HG03159 (cell line): ENCODE results near the gene NAB1.

Experiments used
- ATAC-seq: cut with Tn5 transposase; IDR thresholded peaks from one replicate; pipeline ENCODE4 v1.9.1; 2021; ENCODE audit warnings: mild to moderate bottlenecking, moderate library complexity; ENCODE audit not compliant: unreplicated experiment

The NAB1 gene

GRCh38 chr2:190637281-190637734 is 11.6 kb upstream of the NAB1 start:
- ATAC-seq: no peak

DNA sequence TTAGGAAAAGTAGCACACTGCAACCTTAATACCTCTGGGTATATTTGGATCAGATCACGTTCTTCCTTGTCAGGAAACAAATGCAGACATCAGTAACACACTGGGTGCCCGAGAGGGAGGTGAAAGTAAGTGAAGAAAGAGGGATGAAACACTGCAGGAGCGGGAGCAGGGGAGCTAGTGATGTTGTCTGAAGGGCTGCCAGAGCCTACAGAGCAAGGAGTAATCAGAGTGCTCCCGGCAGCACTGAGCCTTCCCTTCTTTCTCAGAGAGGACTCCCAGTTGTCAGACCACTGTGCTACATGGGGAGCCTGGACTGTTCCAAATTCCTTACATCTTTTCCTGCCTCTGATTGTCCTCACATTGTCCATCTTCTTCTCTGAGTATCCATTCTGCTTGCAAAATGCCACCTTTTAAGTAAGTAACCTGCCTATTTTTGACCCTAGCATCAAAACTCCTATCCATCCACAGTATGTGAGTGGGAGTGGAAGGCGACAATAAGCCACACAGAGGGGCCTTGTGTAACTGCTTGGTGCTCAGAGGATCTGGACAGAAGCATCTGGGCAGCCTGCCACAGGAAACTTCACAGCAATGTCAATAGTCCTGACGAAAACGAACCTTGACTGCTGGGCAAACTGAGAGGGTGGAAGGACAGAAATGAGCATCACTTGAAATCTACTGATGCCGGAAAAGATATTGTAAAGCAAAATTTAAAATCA is 10.8 kb upstream of the NAB1 start:
- ATAC-seq: no peak

DNA sequence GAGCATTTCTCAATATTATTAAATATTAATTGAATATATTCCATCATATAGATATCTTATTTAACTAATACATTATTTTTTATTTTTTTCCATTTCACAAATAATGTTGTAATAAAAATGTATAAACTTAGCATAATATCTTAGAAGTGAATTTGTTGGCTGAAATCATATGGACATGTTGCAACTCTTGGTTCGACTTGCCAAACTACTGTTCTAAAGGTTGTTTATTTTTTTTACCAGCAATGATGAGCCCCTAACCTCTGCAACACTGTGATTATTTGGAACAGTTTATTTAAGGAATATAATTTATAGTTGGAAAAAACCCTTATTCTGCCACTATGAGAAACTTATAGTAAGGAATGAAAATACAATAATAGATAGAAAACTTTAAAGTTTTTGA is 8.8 kb upstream of the NAB1 start:
- no peak for ATAC-seq

DNA sequence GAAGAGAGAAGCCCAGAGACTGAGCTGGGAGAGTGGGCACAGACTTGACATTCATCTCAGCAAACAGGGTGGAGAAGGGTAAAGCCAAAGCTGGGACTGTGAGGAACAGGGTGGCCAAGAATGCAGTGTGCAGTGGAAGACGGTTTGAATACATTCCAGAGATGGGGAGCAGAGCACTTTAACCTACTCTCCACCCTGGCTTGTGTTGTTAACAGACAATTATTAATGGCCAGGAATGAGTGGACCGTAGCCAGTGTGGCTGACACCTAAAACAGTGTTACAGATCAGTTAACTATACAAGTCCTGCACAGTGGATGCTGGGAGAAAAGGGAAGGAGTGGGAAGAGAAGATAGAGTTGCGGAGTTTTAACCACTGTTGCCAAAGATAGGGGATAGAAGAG is 7.4 kb upstream of the NAB1 start:
- ATAC-seq: no peak

DNA sequence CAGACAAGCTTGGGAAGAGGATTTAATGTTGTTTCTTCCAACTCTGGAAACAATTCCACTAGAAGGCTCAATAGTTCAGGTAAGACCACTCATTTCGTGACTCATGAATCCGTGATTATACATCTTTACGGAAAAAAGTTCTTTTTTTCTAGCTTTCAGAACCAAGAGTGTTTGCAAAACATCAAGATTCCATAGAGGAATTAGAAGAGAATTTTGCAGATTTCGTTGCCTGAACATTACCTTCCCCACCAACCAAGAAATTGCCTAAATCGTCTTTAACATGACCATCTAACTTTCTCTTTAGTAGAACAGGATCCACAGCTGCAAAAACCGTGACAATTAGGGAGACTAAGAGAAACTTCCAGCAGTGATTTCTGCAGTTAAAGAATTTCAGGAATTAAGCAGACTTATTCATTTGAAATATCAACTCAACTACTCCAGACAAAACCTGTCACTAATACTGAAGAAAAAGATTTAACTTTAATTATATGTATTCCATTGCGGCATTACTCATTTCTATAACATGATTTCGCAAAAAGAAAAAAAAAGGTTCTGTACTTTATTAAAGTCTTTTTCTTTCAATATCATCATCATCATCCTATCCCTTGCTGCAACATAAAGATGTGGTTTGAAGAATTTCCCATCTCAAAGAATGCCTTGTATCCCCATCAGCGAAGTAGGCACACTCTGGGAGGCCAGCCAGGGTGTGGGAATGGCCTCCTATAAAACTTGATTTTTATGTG is 1.9 kb upstream of the NAB1 start:
- ATAC-seq: no peak

- ATAC-seq: peak; percentile 73
Measured at GRCh38 chr2:190648289-190649034, 421 bp upstream of the NAB1 start.

DNA sequence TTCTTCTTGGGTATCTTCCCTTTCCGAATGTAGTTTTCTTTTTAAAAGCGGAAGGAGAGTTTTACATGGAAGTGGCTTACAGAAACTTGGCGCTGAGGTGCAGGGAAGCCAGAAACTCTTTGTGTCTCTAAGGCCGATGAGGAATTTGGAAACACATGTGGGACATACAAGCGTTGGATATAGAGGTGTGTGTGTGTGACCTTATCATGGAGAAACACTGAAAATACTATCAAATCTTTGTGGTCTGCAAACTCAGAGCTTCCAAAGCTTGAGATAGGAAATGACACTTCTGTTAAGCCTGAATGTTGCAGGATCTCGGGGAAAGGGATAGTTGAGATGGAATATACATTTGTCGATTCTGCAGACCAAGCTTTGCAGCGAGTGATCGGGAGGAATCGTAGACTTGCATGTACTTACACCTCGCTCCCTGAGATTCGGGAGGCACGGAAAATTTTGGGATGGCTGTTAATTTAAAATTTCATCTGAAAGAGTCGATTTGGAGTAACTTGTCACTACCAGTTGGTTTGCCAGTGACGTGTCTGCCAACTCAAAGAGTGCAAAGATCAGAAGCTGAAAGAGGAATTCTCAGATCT is 1.0 kb downstream of the NAB1 start:
- no peak for ATAC-seq

DNA sequence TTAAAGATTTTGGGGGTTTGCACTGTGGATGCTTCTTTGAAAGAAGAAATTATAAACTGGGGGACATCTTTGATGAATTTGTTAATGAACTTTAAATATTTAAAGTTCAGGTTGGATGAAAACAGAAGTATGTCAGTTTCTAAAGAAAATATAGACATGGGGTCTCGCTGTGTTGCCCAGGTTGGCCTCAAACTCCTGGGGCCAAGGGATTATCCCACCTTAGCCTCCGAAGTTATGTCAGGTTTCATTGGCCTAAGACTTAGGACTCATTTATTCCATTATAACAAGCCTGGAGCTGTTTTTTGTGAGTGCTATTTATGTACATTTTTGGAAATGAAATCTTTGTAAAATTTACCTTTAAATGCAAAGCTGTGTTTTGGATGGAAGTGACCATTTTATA is 2.5 kb downstream of the NAB1 start:
- no peak for ATAC-seq

- ATAC-seq: no peak
Measured at GRCh38 chr2:190653231-190653630, 4.3 kb downstream of the NAB1 start.

GRCh38 chr2:190653931-190654330 is 5.0 kb downstream of the NAB1 start:
- no peak for ATAC-seq

- ATAC-seq: no peak
Measured at GRCh38 chr2:190655113-190655512, 6.2 kb downstream of the NAB1 start.

DNA sequence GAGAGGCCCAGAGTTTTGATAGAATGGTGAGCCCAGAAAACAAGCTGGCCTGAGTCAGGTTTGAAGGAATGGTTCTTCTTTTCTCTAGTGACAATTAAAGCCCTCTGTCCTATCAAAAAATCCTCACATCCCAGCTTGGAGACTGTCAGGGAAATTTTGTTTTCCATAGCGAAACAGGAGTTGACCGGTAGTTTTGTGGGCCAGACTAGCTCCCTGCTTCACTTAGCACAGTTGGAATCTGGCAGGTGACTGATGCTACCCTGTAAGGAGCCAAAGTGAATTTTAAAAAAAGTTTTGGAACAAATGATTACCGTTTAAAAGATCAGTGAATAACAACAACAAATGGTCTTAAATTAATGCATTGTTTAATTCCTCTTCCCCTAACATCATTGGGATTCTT is 6.7 kb downstream of the NAB1 start:
- no peak for ATAC-seq

- ATAC-seq: no peak
Measured at GRCh38 chr2:190656301-190656700, 7.4 kb downstream of the NAB1 start.

DNA sequence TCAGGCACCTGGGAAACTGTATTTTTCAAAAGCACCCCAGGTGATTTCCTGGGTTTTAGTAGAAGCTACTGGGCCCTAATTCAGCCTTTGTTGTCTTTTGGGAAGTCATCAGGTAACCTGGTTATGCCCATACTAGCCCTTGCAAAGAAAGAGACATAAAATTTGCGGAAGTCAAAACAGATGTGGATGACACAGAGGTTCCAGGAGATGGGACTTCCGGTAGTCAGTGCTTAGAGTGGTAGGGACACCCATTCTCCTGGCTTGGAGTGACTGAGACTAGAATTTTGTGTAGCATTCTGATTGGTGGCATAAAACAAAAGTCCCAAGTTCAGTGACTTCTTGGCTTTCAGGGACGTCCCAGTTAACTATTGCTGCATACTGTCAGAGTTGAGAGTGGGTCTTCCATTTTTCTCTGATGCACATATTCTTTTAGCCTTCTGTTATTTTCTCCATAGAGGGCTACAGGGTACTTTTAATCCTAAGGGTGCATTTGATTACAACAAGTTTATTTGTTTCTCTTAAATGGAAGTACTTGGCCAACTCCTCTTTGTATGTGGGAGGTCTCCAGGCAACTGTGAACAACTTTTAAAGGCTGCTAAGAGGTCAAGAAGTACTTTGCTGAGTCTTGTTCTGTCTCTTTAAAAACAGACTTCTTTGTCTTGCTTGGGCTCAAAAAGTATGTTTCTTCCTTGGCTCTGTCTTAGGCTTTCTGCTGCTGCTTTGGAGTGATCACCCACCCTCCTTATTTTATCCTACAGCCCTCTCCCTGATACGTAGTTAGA is 8.8 kb downstream of the NAB1 start:
- ATAC-seq: no peak

DNA sequence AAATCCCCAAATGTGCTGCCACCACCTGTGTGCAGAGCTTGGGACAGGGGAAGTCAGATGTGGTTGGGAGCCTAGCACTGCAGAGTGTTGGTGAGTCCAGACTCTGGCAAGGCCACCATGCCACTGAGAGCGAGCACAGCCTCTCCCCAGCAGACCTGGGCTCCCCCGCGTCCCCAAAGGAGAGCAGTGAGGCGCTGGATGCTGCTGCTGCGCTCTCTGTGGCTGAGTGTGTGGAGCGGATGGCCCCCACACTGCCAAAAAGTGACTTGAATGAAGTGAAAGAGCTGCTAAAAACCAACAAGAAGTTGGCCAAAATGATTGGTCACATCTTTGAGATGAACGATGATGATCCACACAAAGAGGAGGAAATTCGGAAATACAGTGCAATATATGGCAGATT is 10.7 kb downstream of the NAB1 start:
- ATAC-seq: no peak

DNA sequence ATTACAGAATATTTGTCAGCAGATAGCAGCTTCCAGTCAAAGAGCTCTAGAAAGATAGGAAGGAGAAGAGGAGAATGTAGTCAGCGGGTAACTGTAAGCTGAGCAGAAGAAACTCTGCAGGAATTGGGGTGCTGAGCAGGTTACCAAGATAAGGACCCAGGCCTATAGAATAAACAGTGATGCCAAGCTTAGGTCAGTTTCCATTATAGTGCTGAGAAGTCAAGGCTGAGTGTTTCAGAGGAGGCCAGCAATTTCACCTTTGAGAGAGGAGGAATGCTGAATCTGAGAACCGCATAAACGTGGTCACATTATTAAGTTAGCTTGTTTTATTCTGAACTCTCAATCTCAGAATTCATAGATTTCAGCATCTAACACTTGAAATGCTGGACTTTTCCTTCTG is 13.9 kb downstream of the NAB1 start:
- no peak for ATAC-seq

DNA sequence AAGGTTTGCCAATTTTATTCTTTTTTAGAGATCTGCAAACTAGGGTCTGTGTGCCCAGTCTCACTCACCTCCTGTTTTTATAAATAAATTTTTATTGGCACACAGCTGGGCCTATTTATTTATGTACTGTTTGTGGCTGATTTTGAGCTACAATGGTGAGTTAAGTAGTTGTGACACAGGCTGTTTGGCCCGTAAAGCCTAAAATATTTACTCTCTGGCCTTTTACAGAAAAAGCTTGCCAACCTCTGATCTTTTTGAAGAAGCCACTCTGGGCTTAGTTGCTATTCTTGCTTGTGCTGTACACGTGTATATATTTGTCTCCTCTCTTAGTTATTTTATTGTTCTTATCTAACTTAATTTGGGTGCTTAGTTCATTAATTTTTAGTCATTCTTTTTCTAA is 14.5 kb downstream of the NAB1 start:
- no peak for ATAC-seq

GRCh38 chr2:190663839-190664238 is 15.0 kb downstream of the NAB1 start:
- ATAC-seq: no peak

DNA sequence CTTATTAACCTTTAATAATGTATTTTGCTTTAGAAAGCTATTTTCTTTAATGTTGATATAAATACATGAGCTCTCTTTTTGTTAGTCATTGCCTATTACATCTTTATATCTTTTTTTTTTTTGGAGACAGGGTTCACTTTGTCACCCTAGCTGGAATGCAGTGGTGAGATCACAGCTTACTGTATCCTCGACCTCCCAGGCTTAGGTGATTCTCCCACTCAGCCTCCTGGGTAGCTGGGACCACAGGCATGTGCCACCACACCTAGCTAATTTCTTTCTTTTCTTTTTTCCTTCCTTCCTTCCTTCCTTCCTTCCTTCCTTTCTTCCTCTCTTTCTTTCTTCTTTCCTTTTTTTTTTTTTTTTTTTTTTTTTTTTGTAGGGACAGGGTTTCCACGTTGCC is 15.4 kb downstream of the NAB1 start:
- ATAC-seq: no peak

DNA sequence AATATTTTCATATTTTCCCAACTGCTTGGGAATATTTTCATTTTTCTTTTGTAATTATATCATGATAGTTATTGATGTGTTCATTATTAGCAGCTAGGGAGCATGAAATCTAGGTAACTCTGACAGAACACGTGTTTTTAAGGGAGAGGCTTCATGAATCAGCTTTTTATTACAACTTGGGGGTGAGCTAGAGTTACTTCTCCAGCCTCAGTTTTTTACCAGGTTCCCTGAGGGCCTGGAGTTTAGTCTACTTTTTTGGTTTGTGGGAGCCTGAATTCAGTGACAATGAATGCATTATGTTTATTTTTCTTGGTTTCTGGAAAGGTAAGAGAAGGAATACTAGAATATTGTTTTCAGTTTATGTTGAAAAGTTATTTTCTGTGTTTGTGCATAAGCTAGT is 18.0 kb downstream of the NAB1 start:
- ATAC-seq: no peak

GRCh38 chr2:190668892-190669291 is 20.0 kb downstream of the NAB1 start:
- ATAC-seq: no peak
